Germinal center (tissue), 1 donor: ENCODE results near the gene SMIM22.

Experiments used
- DNase-seq: peaks from one replicate; pipeline ENCODE4 v3.0.0; 2012; ENCODE audit warnings: mixed read lengths, low spot score

Gene SMIM22

DNA sequence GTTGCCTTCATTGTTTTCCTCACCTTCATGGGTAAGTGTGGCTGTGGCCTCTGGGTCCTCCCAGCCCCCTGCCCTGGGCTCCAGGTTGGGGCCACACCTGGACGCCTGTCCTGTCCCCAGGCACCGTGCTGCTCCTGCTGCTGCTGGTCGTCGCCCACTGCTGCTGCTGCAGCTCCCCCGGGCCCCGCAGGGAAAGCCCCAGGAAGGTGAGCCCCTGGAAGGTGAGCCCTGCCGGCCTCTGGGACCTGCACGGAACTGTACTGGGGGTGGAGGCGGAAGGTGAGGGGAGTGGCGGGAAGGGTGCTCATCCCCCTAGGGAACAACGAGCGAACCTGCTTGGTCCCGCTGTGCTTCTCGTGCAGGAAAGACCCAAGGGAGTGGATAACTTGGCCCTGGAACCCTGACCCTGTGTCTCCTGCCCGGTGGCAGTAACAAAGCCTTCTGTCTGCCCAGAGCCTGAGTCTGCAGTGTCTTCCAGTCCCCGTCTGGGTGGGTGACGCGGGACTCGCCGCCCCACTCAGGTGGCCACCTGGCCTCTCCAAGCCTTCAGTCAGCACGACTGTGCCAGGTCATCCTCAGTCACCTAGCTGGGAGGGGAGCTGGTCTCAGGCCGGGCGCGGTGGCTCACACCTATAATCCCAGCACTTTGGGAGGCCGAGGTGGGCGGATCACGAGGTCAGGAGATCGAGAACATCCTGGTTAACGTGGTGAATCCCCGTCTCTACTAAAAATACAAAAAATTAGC is 831 bp downstream of the SMIM22 start:
- no peak for DNase-seq

DNA sequence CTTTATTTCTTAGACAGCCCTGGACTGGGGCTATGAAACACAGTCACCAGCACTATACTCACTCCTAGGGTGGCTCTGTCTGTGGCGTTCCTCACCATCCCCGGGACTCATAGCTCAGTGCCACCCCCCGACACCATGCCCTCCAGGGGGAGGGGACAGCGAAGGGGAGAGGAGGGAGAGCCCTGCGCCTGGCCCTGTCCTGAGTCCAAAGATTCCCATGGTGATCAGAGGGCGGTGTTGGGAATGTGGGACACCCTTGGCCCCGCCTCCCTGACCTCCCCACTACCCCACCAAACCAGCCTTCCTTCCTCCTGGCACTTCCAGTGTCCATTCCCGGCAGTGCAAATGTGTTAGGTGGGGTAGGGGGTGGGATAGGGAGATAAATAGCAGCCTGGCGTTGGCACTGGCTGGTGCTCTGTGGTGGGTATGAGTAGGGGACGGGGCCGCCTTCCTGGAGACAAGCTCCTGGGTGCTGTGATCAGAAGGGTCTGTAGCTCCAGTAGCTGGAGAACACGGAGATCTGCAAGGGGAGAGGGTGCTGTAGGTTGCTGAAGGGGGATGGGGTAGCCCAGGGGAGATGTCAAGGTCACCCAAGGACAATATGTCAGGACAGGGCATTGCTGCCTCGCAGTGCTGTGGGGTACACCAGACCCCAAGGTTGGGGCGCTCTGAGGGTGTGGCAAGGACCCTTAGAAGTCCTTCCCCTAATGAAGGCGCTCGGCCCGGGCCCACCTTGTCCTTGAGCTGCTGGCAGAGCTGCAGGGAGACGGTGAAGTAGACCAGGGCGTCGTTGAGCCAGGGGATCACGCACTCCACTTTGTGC is 2.0 kb downstream of the SMIM22 start:
- DNase-seq, result no peak

DNA sequence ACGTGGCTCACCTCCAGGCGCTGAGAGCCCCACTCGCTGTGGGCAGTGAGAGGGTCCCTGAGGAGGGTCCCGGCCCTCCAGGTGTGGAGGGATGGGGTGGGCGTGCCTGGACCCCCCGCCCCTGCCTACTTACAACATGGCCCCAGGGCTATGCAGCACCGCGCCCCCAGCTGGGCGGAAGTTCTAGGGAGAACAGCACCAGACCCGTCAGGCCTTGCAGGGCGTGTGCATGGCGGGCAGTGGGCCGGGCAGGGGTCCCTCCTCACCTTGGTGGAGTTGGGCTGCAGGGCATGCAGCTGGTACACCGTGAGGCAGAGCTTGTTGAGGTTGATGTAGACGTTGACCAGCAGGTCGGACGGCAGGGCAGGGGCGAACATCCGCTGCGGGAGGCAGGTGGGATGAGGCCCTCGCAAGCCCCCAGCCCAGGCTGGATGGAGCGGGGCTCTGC is 2.7 kb downstream of the SMIM22 start:
- no peak for DNase-seq

DNA sequence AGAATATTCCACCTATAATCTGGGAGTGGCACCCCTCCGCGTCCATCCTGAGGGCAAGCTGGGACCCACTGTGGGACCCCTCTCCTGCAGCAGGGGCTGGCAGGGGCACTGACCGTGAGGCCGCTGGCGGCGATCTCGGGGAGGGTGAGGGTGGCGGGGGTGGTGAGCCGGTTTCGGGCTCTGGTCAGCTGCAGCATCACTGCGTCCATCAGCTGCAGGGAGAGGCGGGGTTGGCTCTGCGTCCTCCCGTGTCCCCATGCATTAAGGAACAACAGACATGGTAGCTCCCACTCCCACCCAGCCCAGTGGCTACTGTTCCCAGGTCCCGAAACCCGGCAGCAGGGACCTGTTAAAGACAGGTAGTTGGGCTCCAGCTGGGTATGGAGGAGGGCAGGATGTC is 3.3 kb downstream of the SMIM22 start:
- DNase-seq, result no peak

DNA sequence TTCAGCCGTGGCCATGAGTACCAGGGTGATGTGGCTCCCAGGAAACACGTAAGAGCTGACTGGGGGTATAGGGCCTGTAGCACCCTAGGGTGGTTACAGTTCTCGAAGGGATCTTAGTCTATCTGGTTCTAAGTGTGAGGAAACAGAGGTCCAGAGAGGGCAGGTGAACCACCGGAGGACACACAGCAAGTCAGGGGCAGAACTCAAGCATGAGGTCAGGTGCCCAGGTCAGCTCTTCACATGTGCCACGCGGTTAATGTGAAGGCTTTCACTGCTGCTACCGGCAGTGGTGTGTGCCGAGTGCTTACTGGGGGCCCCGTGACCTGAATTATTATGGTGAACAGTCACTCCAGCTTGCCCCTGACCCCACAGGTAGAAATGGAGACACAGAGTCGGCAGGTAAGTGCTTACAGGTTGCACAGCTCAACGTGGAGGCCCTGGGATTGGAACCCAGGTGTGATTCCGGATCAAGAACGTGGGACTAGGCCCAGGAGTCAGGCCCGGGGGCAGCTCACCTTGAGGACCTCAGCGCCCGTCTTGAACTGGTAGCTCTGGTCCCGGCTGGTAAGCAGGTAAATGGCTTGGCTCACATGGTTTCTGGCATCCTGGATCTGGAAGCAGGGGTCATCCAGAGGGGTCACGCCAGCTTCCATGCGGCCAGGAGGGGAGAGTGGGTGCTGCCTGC is 4.1 kb downstream of the SMIM22 start:
- no peak for DNase-seq

DNA sequence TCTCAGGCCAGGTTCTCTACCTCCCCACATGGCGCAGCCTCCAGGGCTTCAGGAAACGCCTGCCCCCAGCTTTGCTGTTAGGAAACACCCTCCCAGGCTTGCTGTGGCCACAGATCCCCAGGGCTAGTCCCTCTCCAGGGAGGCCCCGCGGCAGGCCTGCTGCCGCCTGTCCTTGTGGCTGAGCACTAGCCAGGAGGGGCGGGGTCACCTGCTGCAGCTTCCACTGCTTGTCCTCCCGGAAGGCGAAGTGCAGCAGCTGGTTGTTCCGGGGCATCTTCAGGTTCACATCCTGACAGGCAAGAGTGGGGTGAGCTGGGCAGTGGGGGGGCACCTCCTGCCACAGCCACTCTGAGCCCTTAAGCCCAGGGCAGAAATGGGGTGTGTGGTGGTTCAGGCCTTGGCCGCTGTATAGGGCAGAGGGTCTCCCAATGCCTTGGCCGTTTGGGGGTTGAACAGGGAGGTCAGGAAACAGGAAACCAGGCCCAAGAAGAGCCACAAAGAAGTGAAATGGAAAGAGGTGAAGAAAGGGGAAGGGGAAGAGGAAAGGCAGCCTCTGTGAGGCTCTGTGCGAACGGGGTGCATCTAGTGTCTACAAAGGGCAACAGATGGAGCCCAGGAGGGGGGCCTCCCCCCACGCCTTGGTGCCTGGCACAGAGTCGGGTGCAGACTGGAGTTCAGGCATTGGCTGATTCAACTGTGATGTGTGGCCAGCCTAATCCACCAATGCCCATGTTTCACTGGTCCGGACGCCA is 5.3 kb downstream of the SMIM22 start:
- DNase-seq, result no peak

DNA sequence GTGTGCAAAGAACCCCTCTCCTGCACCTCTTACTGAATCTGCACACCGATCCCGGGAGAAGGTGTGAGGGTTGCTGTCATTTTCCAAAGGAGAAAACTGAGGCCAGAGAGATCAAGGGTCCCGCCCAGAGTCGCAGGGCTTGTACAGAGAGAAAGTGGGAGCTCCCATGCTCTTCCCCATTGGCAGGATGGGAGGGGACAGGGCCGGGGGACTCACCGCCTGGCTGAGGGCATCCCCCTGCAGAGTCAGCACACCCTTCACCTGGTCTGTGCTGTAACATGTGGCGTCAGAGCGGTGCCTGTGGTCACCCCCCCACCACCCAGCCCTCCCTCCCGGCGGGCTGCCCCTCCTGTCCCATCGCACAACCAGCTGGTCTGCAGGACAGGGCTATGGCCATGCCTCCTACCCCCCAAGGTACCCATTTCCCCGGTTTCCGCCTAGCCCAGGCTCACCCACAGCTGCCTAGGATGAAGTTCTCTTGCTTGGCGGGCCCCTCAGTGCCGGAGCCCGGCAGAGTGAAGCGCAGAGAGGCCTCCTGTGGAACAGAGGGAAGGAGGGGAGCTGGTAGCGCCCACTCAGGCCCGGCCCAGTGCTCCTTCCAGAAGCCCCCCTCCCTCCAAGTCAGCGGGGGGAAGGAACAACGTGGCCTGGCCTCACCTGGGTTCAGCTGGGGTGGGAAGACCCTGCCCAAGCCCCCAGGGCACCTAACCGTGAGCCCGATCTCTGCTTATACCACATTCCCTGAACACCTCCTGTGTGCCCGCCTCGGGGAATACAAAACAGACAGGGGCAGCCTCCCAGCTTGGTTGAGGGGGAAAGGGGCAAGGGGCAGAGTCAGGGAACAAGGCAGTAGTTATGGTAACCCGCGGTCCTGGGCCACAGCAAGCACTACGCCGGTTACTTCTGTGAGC is 6.1 kb downstream of the SMIM22 start:
- no peak for DNase-seq

DNA sequence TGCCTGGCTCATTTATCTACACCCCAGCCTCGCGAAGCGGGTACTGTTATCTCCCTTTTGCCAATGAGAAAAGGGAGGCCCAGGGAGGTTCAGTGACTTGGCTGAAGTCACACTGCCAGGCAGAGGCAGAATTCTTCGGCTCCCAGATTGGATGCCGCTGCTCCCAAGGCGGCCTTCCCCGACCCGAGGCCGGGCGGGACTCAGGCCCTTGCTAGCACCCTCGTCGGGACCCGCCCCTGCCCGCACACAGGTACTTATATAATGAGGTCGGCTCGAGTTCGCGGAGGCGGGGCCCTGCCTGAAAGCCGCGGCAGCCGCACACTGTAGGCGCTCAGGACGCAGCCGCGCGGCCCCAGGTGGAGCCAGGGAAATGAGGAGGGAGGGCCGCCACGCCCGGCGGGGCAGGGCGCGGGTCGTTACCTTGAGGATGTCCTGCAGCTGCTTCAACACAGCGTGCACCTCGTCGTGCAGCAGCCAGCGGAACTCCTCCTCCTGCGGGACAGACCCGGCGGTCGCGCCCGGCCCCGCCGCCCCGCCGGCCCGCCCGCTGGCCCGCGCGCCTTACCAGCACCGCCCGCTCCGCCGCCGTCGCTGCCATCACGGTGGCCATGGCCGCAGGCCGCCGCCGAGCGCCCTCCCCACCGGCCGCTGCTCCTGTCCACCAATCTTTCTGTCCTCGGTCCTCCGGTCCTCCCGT is 6.9 kb downstream of the SMIM22 start, which contains the start of gene ROGDI:
Gene ROGDI, minus strand, starts transcription at position 672 of the 697 bp plus-strand sequence. Its CDS starts 62 bp downstream, at position 610.
- DNase-seq, result peak; percentile 91

DNA sequence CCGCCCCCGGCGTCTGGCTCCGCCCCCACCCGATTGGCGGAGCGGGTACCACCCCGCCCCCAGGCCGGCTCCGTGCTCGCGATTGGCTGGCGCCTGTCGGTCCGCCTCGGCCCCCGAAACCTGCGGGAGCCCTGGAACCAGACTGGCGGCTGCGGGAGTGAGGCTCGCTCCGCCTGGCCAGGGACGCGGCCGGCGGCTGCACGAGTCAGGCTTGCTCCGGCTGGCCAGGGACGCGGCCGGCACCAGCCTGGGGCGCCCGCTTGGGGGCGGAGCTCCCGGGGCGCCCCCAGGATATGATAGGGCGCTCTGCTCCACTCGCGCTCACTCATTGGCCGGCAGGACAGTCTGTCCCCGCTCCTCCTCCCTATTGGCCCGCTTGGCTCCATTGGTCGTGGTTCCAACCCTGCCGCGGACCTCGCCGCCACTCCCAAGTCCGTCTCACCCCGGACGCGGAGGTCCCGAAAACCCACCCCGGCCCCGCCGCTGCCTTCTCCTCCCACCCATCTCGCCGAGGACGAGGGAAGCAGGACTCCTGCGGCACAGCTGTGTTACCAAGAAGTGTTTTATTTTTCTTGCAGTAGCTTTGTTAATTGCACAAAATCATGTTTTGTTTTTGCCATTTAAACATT is 7.6 kb downstream of the SMIM22 start:
- peak; percentile 99 for DNase-seq

DNA sequence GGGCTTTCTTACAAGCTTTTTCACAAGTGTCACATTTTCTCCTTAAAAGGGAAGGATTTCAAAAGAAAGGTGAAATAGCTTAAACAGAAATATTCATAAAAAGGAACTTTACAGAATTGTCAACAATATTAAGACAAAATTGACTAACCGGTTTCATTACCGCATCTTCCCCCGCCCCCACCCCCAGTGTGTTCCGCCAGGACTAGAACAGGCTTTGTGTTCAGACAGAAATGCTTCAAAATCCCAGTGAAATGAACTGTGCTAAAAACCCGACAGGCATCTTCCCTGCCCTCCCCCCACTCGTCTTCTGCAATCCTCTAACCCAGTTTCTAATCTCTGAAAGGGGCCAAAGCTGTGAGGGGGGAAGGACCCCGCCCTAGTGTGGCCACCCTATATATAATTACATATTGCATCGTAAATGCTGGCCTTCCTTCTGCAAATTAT is 8.3 kb downstream of the SMIM22 start:
- DNase-seq, result no peak

DNA sequence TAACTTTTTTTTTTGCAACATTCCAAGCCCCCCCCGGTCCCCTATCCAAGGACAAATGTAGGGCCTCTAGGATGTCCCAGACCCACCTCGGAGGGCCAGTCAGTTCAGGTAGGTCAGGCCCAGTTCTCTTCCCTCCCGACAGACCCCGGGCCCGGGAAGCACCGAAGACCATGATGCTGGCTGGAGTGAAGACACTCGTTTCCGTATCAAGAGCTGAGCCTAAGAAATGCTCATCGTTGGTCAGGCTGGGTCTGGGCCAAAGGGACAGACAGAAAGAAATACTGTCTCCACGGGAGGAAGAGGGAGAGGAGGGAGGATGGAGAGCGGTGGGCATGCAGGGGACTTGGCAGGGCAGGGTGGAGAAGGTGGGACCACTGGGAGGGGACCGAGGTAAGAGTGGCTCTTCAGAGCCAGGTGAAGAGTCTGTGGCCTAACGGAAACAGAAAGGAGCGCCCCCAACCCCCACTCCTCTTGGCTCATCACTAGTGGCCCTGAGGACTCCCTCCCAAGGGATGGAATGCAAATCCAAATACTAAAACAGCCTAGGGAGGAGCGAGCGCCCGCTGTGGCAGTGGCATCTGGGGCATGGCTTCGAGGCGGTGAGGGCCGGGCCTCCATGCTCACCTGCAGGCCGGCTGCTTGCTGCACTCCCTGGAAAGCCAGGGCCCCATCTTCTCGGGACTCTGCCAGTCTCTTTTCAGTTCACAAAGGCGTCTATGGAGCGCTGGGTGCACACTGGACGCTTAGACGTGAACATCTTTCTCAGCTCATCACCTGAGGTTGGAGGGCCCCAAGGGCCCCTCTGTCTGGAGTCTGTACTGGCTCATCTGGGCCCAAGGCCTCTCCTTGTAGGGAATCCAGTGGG is 9.0 kb downstream of the SMIM22 start:
- DNase-seq, result no peak

DNA sequence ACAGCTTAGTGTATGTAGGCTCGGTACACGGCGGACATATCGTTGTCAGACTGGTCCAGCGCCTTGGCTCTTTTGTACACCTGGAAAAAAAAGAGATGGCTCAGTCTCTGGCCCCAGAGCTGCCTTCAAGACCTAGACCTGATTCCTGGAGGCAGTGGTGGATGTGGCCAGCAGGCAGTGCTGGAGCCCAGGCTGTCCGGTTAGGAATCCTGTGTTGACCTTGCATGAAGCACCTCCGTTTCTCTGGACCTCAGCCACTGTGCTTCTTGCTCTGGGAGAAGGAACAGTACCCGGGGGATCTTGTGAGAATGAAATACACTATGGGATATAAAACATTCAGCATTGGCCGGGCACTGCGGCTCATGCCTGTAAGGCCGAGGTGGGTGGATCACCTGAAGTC is 10.1 kb downstream of the SMIM22 start:
- DNase-seq, result no peak

DNA sequence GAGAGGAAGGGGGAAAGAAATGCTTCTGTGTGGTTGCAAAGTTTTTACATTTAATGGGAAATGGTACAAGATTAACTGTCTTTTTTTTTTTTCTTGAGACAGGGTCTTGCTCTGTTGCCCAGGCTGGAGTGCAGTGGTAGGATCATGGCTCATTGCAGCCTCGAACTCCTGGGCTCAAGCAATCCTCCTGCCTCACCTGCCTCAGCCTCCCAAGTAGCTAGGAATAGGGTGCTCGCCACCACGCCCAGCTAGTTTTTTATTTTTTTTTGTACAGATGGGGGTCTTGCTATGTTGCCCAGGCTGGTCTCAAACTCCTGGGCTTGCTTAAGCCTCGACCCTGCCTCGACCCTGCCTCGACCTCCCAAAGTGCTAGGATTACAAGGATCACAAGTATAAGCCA is 11.1 kb downstream of the SMIM22 start:
- DNase-seq, result no peak

DNA sequence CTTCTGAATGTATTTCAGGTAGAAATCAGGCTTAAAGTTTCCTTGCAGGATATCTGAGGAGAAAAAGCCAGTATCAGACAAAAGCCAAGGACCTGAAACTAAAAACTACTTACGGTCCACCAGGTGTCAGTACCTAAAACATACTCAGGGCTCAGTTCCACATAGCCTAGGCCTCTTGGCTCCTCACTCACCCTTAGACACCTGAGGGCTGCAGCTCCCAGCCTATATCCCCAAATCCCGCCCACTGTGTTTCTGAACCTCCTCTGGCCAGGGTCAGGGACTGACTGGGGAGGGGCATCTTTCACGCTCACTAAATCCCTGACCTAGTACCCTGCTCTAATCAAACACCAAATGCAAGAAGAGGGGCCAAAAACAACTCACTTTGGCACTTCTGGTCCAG is 16.1 kb downstream of the SMIM22 start:
- no peak for DNase-seq

DNA sequence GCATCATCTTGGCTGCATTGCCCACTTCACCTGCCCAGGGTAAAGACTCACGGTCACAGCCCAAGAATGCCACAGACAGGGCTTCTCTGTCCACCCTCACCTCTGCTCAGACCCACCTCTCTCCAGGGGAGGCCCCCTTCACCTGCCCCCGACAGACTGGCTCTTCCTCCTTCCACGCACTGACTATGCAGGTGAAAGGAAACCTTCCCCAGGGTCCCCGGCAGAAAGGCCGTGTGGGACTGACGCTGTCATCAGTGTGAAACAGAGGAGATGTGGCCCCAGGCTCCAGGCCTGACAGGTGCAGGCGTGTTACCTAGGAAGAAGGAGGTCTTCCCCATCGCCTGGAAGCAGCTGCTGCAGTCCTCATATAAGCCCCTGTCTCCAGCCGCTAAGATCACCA is 16.6 kb downstream of the SMIM22 start:
- no peak for DNase-seq

DNA sequence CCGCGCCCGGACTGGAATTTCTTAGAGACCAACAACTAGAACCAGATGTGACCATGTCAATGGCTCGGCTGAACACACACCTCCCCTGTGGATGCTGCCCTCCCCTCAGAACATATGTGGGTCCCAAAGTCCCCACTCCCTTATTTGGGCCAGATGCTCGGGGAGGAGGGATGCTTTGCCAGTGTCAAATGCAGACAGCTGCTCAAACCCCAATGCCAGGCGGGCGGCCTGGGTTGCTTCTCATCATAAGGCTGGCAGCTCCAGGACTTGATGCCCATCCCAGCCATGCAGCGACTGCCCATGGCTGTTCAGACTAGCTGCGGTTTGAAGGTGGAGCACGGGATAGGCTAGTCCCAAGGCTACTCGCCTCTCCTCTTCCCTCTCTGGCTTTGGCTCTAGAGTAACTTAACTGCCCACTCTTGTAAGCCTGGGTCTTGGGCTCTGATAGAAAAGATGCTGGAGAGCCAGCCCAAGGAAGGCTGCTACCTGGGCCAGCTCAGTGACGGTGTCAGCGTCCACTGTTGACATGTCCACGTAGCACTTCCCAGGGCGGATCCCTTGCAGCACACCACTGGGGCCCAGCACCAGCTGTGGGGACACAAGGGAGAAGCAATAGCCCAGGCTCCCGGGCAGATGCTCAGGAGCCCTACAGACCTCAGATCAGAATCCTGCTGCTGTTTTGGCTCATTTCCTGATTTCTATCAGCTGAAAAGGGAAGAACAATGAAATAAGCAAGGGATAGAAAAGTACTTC is 18.3 kb downstream of the SMIM22 start:
- DNase-seq, result no peak

DNA sequence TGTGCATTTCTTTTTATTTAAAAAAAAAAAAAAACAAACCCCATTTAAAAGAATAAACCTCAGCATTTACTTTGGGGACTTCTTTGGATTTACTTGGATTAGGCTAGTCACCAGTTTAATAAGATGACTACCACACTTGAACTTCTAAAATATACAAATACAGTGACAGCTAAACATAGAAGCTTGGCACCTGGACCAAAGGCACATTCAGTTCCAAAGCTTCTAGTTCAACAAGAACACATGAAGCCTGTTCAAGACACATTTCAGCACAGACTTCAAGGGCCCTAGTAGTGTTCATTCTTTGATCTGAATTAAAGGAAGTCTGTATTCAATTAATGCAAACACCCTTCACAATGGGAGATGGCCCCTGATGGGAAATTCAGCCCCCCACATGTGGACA is 18.9 kb downstream of the SMIM22 start:
- no peak for DNase-seq
